TTC549 (cell line): Measurements from ENCODE around the gene CDC5L.

Source experiments
- FAIRE-seq: peaks from 2 replicates; lab custom pipeline; 2012; peaks lifted over from hg19 to GRCh38; lab: Jason Lieb, UNC

CDC5L gene

GRCh38 chr6:44475779-44476434 is 88.4 kb downstream of the CDC5L start:
- FAIRE-seq, result no peak

- FAIRE-seq, result no peak
These were observed 89.3 kb downstream of the CDC5L start for GRCh38 chr6:44476849-44477248.

- FAIRE-seq, result no peak
These were observed 89.9 kb downstream of the CDC5L start for GRCh38 chr6:44477293-44477894.

- no peak for FAIRE-seq
These were observed 90.7 kb downstream of the CDC5L start for GRCh38 chr6:44478158-44478557.

GRCh38 chr6:44478591-44479254 is 91.2 kb downstream of the CDC5L start:
- FAIRE-seq, result no peak

GRCh38 chr6:44480097-44480541 is 92.6 kb downstream of the CDC5L start:
- FAIRE-seq, result no peak

- FAIRE-seq, result no peak
These were observed 93.5 kb downstream of the CDC5L start for GRCh38 chr6:44481056-44481455.

- no peak for FAIRE-seq
These were observed 94.3 kb downstream of the CDC5L start for GRCh38 chr6:44481760-44482159.

- FAIRE-seq, result no peak
These were observed 98.3 kb downstream of the CDC5L start for GRCh38 chr6:44485601-44486401.

- no peak for FAIRE-seq
These were observed 99.5 kb downstream of the CDC5L start for GRCh38 chr6:44487002-44487401.

GRCh38 chr6:44487586-44487985 is 100.1 kb downstream of the CDC5L start:
- no peak for FAIRE-seq

GRCh38 chr6:44489910-44490604 is 102.6 kb downstream of the CDC5L start:
- FAIRE-seq, result no peak

- FAIRE-seq, result no peak
These were observed 105.6 kb downstream of the CDC5L start for GRCh38 chr6:44493132-44493531.

GRCh38 chr6:44493593-44493992 is 106.1 kb downstream of the CDC5L start:
- FAIRE-seq, result no peak

- FAIRE-seq, result no peak
These were observed 106.5 kb downstream of the CDC5L start for GRCh38 chr6:44494011-44494501.

GRCh38 chr6:44495036-44495901 is 107.8 kb downstream of the CDC5L start:
- FAIRE-seq, result no peak

GRCh38 chr6:44496665-44497369 is 109.3 kb downstream of the CDC5L start:
- FAIRE-seq, result no peak

GRCh38 chr6:44497807-44498206 is 110.3 kb downstream of the CDC5L start:
- no peak for FAIRE-seq

GRCh38 chr6:44498436-44498835 is 110.9 kb downstream of the CDC5L start:
- FAIRE-seq, result no peak

GRCh38 chr6:44499609-44500008 is 112.1 kb downstream of the CDC5L start:
- FAIRE-seq, result no peak
